HEK293 (cell line): ENCODE results near the gene LTBP1.

ENCODE experiments used
- CTCF ChIA-PET: fragments of 350-600 bp; formaldehyde crosslinking; extraction: SDS; loops from one replicate; lab custom pipeline; 2021; ENCODE audit warnings: antibody characterized with exemption; lab: Yijun Ruan, JAX
- POLR2A ChIA-PET: fragments of 300-600 bp; formaldehyde crosslinking; extraction: SDS; loops from one replicate; lab custom pipeline; 2020; ENCODE audit warnings: antibody characterized with exemption, inconsistent platforms; lab: Yijun Ruan, JAX
- H3K27ac ChIP-seq: fragments of 200-500 bp; sonication (Bioruptor generic); 2 replicates; pipeline ENCODE4 v1.5.1; 2014; ENCODE audit warnings: low read depth, low read length, control low read depth, inconsistent platforms; ENCODE audit errors: extremely low read depth
- H3K36me3 ChIP-seq, 2 experiments: fragments of 200-500 bp in 1 of 2; sonication (Bioruptor generic) in 1 of 2; 1 replicate in 1 of 2; 2 replicates in 1 of 2; pipeline ENCODE4 v1.5.1; 2014 to 2017; ENCODE audit warnings: inconsistent platforms in 2 of 2, low read length in 2 of 2; ENCODE audit not compliant: control insufficient read depth in 2 of 2, insufficient read depth in 1 of 2
- H3K4me1 ChIP-seq: fragments of 200-500 bp; sonication (Bioruptor generic); 2 replicates; pipeline ENCODE4 v1.5.1; 2014; ENCODE audit warnings: mild to moderate bottlenecking, low read length, inconsistent platforms; ENCODE audit not compliant: control insufficient read depth, insufficient read depth
- H3K4me3 ChIP-seq: 2 replicates; pipeline ENCODE4 v1.5.1; 2011; ENCODE audit warnings: low read depth, mild to moderate bottlenecking, control low read depth, low read length, moderate library complexity
- H3K9me3 ChIP-seq: fragments of 200-500 bp; sonication (Bioruptor generic); 2 replicates; pipeline ENCODE4 v1.5.1; 2014; ENCODE audit warnings: low read depth, low read length, inconsistent platforms; ENCODE audit not compliant: control insufficient read depth, insufficient read depth
- EGR2 ChIP-seq: fragments of 450-650 bp; formaldehyde crosslinking; IDR thresholded peaks from 2 replicates; pipeline ENCODE4 v1.5.1; 2016; ENCODE audit warnings: low read depth, missing biosample characterization, missing genetic modification characterization
- GLIS1 ChIP-seq: fragments of 450-650 bp; formaldehyde crosslinking; IDR thresholded peaks from 2 replicates; pipeline ENCODE4 v1.5.1; 2016; ENCODE audit warnings: missing biosample characterization, missing genetic modification characterization
- HOXA7 ChIP-seq: sonication (generic); formaldehyde crosslinking; IDR thresholded peaks from 2 replicates; pipeline ENCODE4 v1.8.1; 2022; ENCODE audit warnings: missing genetic modification reagents, borderline replicate concordance
- KLF9 ChIP-seq: fragments of 450-650 bp; formaldehyde crosslinking; IDR thresholded peaks from 2 replicates; pipeline ENCODE4 v1.5.1; 2016; ENCODE audit warnings: missing biosample characterization, missing genetic modification characterization, low read depth
- OSR2 ChIP-seq: fragments of 450-650 bp; formaldehyde crosslinking; IDR thresholded peaks from 2 replicates; pipeline ENCODE4 v1.5.1; 2016; ENCODE audit warnings: missing biosample characterization, missing genetic modification characterization
- PRDM10 ChIP-seq: fragments of 450-650 bp; formaldehyde crosslinking; IDR thresholded peaks from 2 replicates; pipeline ENCODE4 v1.5.1; 2016; ENCODE audit warnings: missing biosample characterization, missing genetic modification characterization
- SALL2 ChIP-seq: fragments of 450-650 bp; formaldehyde crosslinking; IDR thresholded peaks from 2 replicates; pipeline ENCODE4 v1.5.0; 2017; ENCODE audit warnings: missing biosample characterization, mild to moderate bottlenecking, missing genetic modification characterization, borderline replicate concordance
- ZNF175 ChIP-seq: fragments of 450-650 bp; formaldehyde crosslinking; IDR thresholded peaks from 2 replicates; pipeline ENCODE4 v1.5.1; 2016; ENCODE audit warnings: missing biosample characterization, missing genetic modification characterization
- ZNF202 ChIP-seq: fragments of 450-650 bp; formaldehyde crosslinking; IDR thresholded peaks from 2 replicates; pipeline ENCODE4 v1.5.1; 2016; ENCODE audit warnings: missing biosample characterization, missing genetic modification characterization, borderline replicate concordance
- ZNF248 ChIP-seq: fragments of 450-650 bp; formaldehyde crosslinking; IDR thresholded peaks from 2 replicates; pipeline ENCODE4 v1.5.1; 2017; ENCODE audit warnings: missing biosample characterization, missing genetic modification characterization
- ZNF280C ChIP-seq: fragments of 450-650 bp; formaldehyde crosslinking; IDR thresholded peaks from 2 replicates; pipeline ENCODE4 v1.5.1; 2016; ENCODE audit warnings: missing biosample characterization, missing genetic modification characterization
- ZNF324 ChIP-seq: fragments of 450-650 bp; formaldehyde crosslinking; IDR thresholded peaks from 2 replicates; pipeline ENCODE4 v1.5.1; 2016; ENCODE audit warnings: missing biosample characterization, missing genetic modification characterization
- ZNF354C ChIP-seq: fragments of 450-650 bp; formaldehyde crosslinking; IDR thresholded peaks from 2 replicates; pipeline ENCODE4 v1.5.1; 2016; ENCODE audit warnings: missing biosample characterization, missing genetic modification characterization, low read depth, borderline replicate concordance
- ZNF621 ChIP-seq: fragments of 450-650 bp; formaldehyde crosslinking; IDR thresholded peaks from 2 replicates; pipeline ENCODE4 v1.5.1; 2017; ENCODE audit warnings: missing biosample characterization, missing genetic modification characterization
- ZNF660 ChIP-seq: fragments of 450-650 bp; IDR thresholded peaks from 2 replicates; pipeline ENCODE4 v1.5.1; 2018; ENCODE audit warnings: missing biosample characterization, mild to moderate bottlenecking, missing genetic modification characterization
- ZNF670 ChIP-seq: fragments of 450-650 bp; formaldehyde crosslinking; IDR thresholded peaks from 2 replicates; pipeline ENCODE4 v1.5.1; 2016; ENCODE audit warnings: missing biosample characterization, missing genetic modification characterization, low read depth
- TF ChIP-seq, protein P1 (sequence below): fragments of 450-650 bp; formaldehyde crosslinking; IDR thresholded peaks from 2 replicates; pipeline ENCODE4 v1.5.1; 2017; ENCODE audit warnings: missing biosample characterization, missing genetic modification characterization
- TF ChIP-seq, protein P2 (sequence below): fragments of 450-650 bp; formaldehyde crosslinking; IDR thresholded peaks from 2 replicates; pipeline ENCODE4 v1.5.1; 2016; ENCODE audit warnings: missing biosample characterization, missing genetic modification characterization

LTBP1 gene

DNA sequence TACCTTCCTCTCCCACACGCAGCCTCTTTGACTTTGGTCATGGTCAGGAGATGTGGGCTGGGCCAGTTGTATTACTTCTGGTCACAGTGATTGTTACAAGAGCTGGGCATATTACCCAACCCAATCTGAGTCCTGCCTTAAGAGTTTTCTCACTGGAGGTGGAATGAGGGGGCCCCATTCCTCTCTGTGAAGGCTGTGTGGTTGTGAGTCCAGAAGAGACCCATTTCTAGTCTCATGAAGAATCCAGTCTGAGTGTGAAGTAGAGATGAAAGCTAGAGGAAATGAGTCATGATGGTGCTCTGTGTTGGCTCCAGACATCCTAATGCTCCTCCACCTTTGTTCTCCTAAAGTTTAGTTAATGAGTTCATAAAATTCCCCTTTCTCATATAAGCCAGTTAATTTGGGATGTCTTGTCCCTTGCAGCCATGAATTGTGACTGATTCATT, 478.9 kb downstream of the LTBP1 start:
- POLR2A ChIA-PET = no interaction called here
- H3K9me3 ChIP-seq = no peaks in the 10 kb centered on the region
- no peak for TF ChIP-seq ZNF202 (tag by site-specific recombination)
- peak; percentile 19; the same call in 1 of the 2 replicates for TF ChIP-seq EGR2 (tag by site-specific recombination)
- TF ChIP-seq, all 188 proteins: peak for 1
- CTCF ChIA-PET = interaction anchor here (0.6 kb wide), 1 partner anchor 646 kb away, joined by 3 read pairs; no protein-coding TSS in a partner anchor
- Histone ChIP-seq H3K27ac (no peak overlapping the region), H3K4me1 (no peaks in the 10 kb centered on the region), H3K4me3 (no peak overlapping the region), H3K36me3 (no peaks in the 10 kb centered on the region)

- Histone ChIP-seq H3K4me3 (no peak overlapping the region), H3K4me1 (no peaks in the 10 kb centered on the region), H3K9me3 (no peaks in the 10 kb centered on the region), H3K27ac (no peak overlapping the region), H3K36me3 (no peaks in the 10 kb centered on the region)
- TF ChIP-seq ZNF324 (tag by site-specific recombination) (no peak), ZNF660 (no peak), GLIS1 (tag by site-specific recombination) (no peak), PRDM10 (tag by site-specific recombination) (no peak), OSR2 (tag by site-specific recombination) (no peak), ZNF175 (tag by site-specific recombination) (no peak), ZNF621 (no peak), HOXA7 (CRISPR knock-in tag) (no peak)
- TF ChIP-seq, protein P1, sequence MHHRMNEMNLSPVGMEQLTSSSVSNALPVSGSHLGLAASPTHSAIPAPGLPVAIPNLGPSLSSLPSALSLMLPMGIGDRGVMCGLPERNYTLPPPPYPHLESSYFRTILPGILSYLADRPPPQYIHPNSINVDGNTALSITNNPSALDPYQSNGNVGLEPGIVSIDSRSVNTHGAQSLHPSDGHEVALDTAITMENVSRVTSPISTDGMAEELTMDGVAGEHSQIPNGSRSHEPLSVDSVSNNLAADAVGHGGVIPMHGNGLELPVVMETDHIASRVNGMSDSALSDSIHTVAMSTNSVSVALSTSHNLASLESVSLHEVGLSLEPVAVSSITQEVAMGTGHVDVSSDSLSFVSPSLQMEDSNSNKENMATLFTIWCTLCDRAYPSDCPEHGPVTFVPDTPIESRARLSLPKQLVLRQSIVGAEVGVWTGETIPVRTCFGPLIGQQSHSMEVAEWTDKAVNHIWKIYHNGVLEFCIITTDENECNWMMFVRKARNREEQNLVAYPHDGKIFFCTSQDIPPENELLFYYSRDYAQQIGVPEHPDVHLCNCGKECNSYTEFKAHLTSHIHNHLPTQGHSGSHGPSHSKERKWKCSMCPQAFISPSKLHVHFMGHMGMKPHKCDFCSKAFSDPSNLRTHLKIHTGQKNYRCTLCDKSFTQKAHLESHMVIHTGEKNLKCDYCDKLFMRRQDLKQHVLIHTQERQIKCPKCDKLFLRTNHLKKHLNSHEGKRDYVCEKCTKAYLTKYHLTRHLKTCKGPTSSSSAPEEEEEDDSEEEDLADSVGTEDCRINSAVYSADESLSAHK (tag by site-specific recombination) = no peak
- TF ChIP-seq, protein P2, sequence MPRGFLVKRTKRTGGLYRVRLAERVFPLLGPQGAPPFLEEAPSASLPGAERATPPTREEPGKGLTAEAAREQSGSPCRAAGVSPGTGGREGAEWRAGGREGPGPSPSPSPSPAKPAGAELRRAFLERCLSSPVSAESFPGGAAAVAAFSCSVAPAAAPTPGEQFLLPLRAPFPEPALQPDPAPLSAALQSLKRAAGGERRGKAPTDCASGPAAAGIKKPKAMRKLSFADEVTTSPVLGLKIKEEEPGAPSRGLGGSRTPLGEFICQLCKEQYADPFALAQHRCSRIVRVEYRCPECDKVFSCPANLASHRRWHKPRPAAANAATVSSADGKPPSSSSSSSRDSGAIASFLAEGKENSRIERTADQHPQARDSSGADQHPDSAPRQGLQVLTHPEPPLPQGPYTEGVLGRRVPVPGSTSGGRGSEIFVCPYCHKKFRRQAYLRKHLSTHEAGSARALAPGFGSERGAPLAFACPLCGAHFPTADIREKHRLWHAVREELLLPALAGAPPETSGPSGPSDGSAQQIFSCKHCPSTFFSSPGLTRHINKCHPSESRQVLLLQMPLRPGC (tag by site-specific recombination) = no peak
- ChIA-PET CTCF (interaction anchor here (0.6 kb wide), 1 partner anchor 374 kb away, joined by 4 read pairs; no protein-coding TSS in a partner anchor), POLR2A (no interaction called here)
These were observed 480.0 kb downstream of the LTBP1 start for GRCh38 chr2:33426666-33427231.

DNA sequence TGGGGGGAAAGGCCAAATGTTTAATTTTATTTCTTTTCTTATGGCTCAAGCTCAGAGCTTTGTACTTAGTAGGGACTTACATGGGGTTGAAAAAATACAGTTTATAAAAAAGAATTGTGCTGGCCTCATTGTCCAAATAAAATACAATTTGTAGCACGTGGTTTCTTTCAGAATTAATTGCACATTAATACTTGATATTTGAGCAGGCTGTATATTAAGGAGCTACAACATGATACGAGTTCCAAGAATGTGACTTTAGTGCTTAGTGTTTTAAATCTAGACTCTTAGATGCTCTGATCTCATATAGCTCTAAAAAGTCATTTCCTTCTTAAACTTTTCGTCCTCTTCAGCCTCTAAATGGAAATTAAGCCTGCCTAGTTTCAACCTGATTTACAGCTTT, 483.3 kb downstream of the LTBP1 start:
- POLR2A ChIA-PET = no interaction called here

More for the DNA sequence above, 483.3 kb downstream of the LTBP1 start:
- no peaks in the 10 kb centered on the region for H3K36me3 ChIP-seq
- H3K4me1 ChIP-seq = no peaks in the 10 kb centered on the region
- CTCF ChIA-PET = interaction anchor here (0.9 to 2.4 kb wide), 4 partner anchors 11 to 34 kb away, joined by 3 to 8 read pairs (median 5); no protein-coding TSS in a partner anchor
- H3K4me3 ChIP-seq = no peak overlapping the region
- no peaks in the 10 kb centered on the region for H3K9me3 ChIP-seq
- no peak for TF ChIP-seq SALL2 (tag by site-specific recombination)
- TF ChIP-seq ZNF670 (tag by site-specific recombination) = no peak
- TF ChIP-seq ZNF248 = no peak
- no peak for TF ChIP-seq KLF9 (tag by site-specific recombination)
- TF ChIP-seq ZNF280C = no peak
- TF ChIP-seq ZNF354C = no peak
- H3K27ac ChIP-seq = no peak overlapping the region
